ENCODE measurements around the gene ZSCAN20. TPM values are rescaled to one million over a fixed set of nuclear protein-coding genes. Genes with fewer than 3 reads are reported as not detected.

Gene ZSCAN20
- total RNA-seq, 1 donor from 2014 or later = 5.2 TPM

GRCh38 chr1:33470495-33471012 is 1.9 kb upstream of the ZSCAN20 start:
- Histone ChIP-seq H3K4me1 (peaks cover 21% of the 10 kb centered on the region), H3K36me3 (no peaks in the 10 kb centered on the region), H3K9me3 (no peaks in the 10 kb centered on the region), H3K4me3 (no peak overlapping the region), H3K27me3 (ENCODE audit: low read depth) (no peaks in the 10 kb centered on the region), H3K27ac (no peak overlapping the region)
- TF ChIP-seq CTCF (IDR thresholded peaks at IDR 0.05) = peak; percentile 81
- DNase-seq (peak; percentile 79), ATAC-seq (peak; percentile 62 to 68)
- intact Hi-C loops (cut with DNase I) = no loop called here

GRCh38 chr1:33471416-33471815 is 1.0 kb upstream of the ZSCAN20 start:
- Histone ChIP-seq H3K36me3 (no peaks in the 10 kb centered on the region), H3K27me3 (ENCODE audit: low read depth) (no peaks in the 10 kb centered on the region), H3K9me3 (no peaks in the 10 kb centered on the region), H3K4me1 (peaks cover 21% of the 10 kb centered on the region), H3K4me3 (no peak overlapping the region), H3K27ac (peak overlapping the region; percentile 74)
- no peak for DNase-seq
- ATAC-seq = no peak
- intact Hi-C loops (cut with DNase I) = no loop called here
- TF ChIP-seq CTCF (IDR thresholded peaks at IDR 0.05) = no peak

GRCh38 chr1:33473900-33474299 is 1.5 kb downstream of the ZSCAN20 start:
- ATAC-seq (no peak), DNase-seq (no peak)
- no peak overlapping the region for H3K27ac ChIP-seq
- intact Hi-C loops (cut with DNase I) = no loop called here
- no peaks in the 10 kb centered on the region for H3K27me3 ChIP-seq (ENCODE audit: low read depth)
- no peaks in the 10 kb centered on the region for H3K36me3 ChIP-seq
- TF ChIP-seq CTCF (IDR thresholded peaks at IDR 0.05) = no peak
- H3K9me3 ChIP-seq = no peaks in the 10 kb centered on the region
- H3K4me3 ChIP-seq = no peak overlapping the region
- peaks cover 21% of the 10 kb centered on the region for H3K4me1 ChIP-seq

DNA sequence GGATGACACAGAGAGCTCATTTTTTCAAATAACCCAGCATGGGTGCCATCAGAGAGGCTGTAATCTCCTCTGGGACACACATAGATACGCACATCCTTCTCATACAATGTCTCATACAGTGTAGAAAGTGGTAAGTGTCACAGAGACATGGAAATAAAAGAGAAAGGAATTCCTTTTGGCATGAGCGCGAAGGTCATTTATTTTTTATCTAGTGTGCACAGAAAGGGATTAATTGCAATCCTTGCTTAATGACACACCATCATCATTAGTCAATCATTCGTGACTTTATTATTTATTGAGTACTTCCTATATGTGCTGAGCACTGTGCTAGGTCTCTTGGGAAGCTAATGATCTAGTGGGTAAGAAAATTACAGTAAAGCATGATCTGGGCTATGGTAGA is 5.0 kb downstream of the ZSCAN20 start:
- Histone ChIP-seq H3K4me1 (peaks cover 9% of the 10 kb centered on the region), H3K36me3 (peaks cover 12% of the 10 kb centered on the region), H3K27ac (no peak overlapping the region), H3K27me3 (ENCODE audit: low read depth) (no peaks in the 10 kb centered on the region), H3K9me3 (no peaks in the 10 kb centered on the region), H3K4me3 (no peak overlapping the region)
- intact Hi-C loops (cut with DNase I) = no loop called here
- no peak for ATAC-seq
- no peak for DNase-seq
- TF ChIP-seq CTCF (IDR thresholded peaks at IDR 0.05) = no peak

GRCh38 chr1:33482412-33482811 is 10.0 kb downstream of the ZSCAN20 start:
- Histone ChIP-seq H3K36me3 (peaks cover 12% of the 10 kb centered on the region), H3K4me1 (no peaks in the 10 kb centered on the region), H3K27me3 (ENCODE audit: low read depth) (no peaks in the 10 kb centered on the region), H3K9me3 (no peaks in the 10 kb centered on the region), H3K27ac (no peak overlapping the region), H3K4me3 (no peak overlapping the region)
- DNase-seq = no peak
- TF ChIP-seq CTCF (IDR thresholded peaks at IDR 0.05) = no peak
- no peak for ATAC-seq
- intact Hi-C loops (cut with DNase I) = no loop called here

DNA sequence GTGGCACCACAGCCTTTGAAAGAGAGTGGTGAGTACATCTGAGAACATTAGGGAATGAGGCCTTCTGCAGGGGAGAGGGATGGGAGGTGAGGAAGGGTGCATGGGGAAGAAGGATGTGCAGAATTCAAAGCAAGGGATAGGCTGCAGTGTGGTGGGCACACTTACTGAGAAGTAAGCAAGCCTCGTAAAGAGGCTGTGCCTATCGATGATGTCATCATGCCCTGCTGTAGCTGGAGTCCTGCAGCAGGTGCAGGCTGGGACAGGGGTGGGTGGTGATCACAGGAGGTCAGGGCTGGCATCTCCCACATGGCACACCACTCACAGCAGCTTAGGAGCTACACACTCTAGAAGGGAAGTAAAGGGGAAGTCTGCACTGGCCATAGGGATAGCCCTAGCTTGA is 16.2 kb downstream of the ZSCAN20 start:
- Histone ChIP-seq H3K4me3 (no peak overlapping the region), H3K4me1 (no peaks in the 10 kb centered on the region), H3K9me3 (peaks cover 9% of the 10 kb centered on the region), H3K27me3 (ENCODE audit: low read depth) (no peaks in the 10 kb centered on the region), H3K27ac (no peak overlapping the region), H3K36me3 (peaks cover 39% of the 10 kb centered on the region)
- intact Hi-C loops (cut with DNase I) = no loop called here
- DNase-seq (no peak), ATAC-seq (no peak)
- no peak for TF ChIP-seq CTCF (IDR thresholded peaks at IDR 0.05)

Measured in lower lobe of right lung (tissue), 2 donors.